GM12878 (cell line): ENCODE results near the gene SLC35D2. TPM values are rescaled to one million over a fixed set of nuclear protein-coding genes. Genes with fewer than 3 reads are reported as not detected.

Source experiments
- ATAC-seq: fragments of 200-7000 bp; cut with Tn5 transposase; 3 replicates; pipeline ENCODE4 v1.9.1; 2020; ENCODE audit warnings: mild to moderate bottlenecking, moderate library complexity
- BruUV-seq: library from RNA; stranded (reverse); fragments of 400-500 nt; replicated peaks from 2 replicates; lab custom pipeline; 2021; lab: Mats Ljungman, UMichigan
- CTCF ChIA-PET: fragments of 300-600 bp; sonication (Branson Sonifier 250); formaldehyde crosslinking; extraction: SDS; loops from one replicate; lab custom pipeline; 2021; ENCODE audit warnings: inconsistent platforms; lab: Yijun Ruan, JAX
- POLR2A ChIA-PET: fragments of 350-600 bp; formaldehyde crosslinking; extraction: SDS; loops from one replicate; lab custom pipeline; 2021; ENCODE audit warnings: inconsistent platforms; lab: Charles Lee
- RAD21 ChIA-PET: fragments of 300-600 bp; sonication (Branson Sonifier 250); formaldehyde crosslinking; loops from one replicate; lab custom pipeline; 2023; ENCODE audit warnings: antibody characterized with exemption; ENCODE audit not compliant: unreplicated experiment; lab: Charles Lee
- SMC1A ChIA-PET: fragments of 300-600 bp; sonication (Branson Sonifier 250); formaldehyde crosslinking; loops from one replicate; lab custom pipeline; 2023; ENCODE audit not compliant: unreplicated experiment, uncharacterized antibody; lab: Charles Lee
- DNase-seq: peaks from one replicate; pipeline ENCODE4 v3.0.0-alpha.2; 2011; ENCODE audit warnings: low read depth, low spot score
- FAIRE-seq: peaks from 3 replicates; lab custom pipeline; 2011; peaks lifted over from hg19 to GRCh38; lab: Jason Lieb, UNC
- H2AFZ ChIP-seq: 2 replicates; pipeline ENCODE4 v1.6.0; 2011; ENCODE audit warnings: low read depth, low read length, control low read depth; ENCODE audit not compliant: control insufficient read depth
- H3K27ac ChIP-seq: 2 replicates; pipeline ENCODE4 v1.5.1; 2011; ENCODE audit warnings: control low read depth; ENCODE audit not compliant: control insufficient read depth, insufficient read depth
- H3K27me3 ChIP-seq, 2 experiments: replicated peaks in 1 of 2; 2 replicates each; pipeline versions ENCODE4 v1.6.0 to v1.6.1; 2011; ENCODE audit warnings: low read length in 1 of 2; ENCODE audit not compliant: control insufficient read depth in 2 of 2, insufficient read depth in 2 of 2
- H3K36me3 ChIP-seq, 2 experiments: 2 replicates each; pipeline ENCODE4 v1.5.1; 2011; ENCODE audit warnings: low read length in 1 of 2; ENCODE audit not compliant: control insufficient read depth in 2 of 2, insufficient read depth in 2 of 2
- H3K4me1 ChIP-seq: 2 replicates; pipeline ENCODE4 v1.6.1; 2011; ENCODE audit warnings: mild to moderate bottlenecking, low read length, moderate library complexity, mixed read lengths; ENCODE audit not compliant: control insufficient read depth, insufficient read depth
- H3K4me2 ChIP-seq: 2 replicates; pipeline ENCODE4 v1.6.0; 2011; ENCODE audit warnings: control low read depth; ENCODE audit not compliant: control insufficient read depth, insufficient read depth
- H3K4me3 ChIP-seq: fragments of 200-600 bp; sonication (generic); 2 replicates; pipeline ENCODE4 v1.5.1; 2016
- H3K79me2 ChIP-seq: 2 replicates; pipeline ENCODE4 v1.6.0; 2011; ENCODE audit warnings: low read length; ENCODE audit not compliant: control insufficient read depth, insufficient read depth
- H3K9ac ChIP-seq: 2 replicates; pipeline ENCODE4 v1.8.0; 2011; ENCODE audit warnings: low read length, control low read depth, mixed read lengths; ENCODE audit not compliant: control insufficient read depth, insufficient read depth
- H3K9me3 ChIP-seq: replicated peaks from 3 replicates; pipeline ENCODE4 v1.5.1; 2011; ENCODE audit warnings: mild to moderate bottlenecking, low read length; ENCODE audit not compliant: control insufficient read depth, insufficient read depth
- H4K20me1 ChIP-seq: 2 replicates; pipeline ENCODE4 v1.6.0; 2011; ENCODE audit not compliant: control insufficient read depth, insufficient read depth
- LARP7 ChIP-seq: fragments of 450-650 bp; IDR thresholded peaks from 2 replicates; pipeline ENCODE4 v1.6.1; 2017; ENCODE audit warnings: mild to moderate bottlenecking
- MTA2 ChIP-seq: fragments of 450-650 bp; IDR thresholded peaks from 2 replicates; pipeline ENCODE4 v1.6.1; 2016; ENCODE audit warnings: low read depth, mild to moderate bottlenecking, moderate library complexity
- POU2F2 ChIP-seq: IDR thresholded peaks from 3 replicates; pipeline ENCODE4 v1.6.1; 2011; ENCODE audit warnings: low read depth, mild to moderate bottlenecking, low read length, borderline replicate concordance
- WGBS: methylation state at CpG from one replicate; pipeline ENCODE4 v1.1.6; 2016; ENCODE audit warnings: low lambda C conversion rate; ENCODE audit not compliant: insufficient replicate concordance, insufficient coverage; ENCODE audit errors: missing lambda C conversion rate; 5-methylcytosine and 5-hydroxymethylcytosine counted together
- in situ Hi-C: fragments of 300-500 bp; cut with MboI; formaldehyde crosslinking; loops from 9 replicates; pipeline ENCODE4 v1.14.3; 2018; ENCODE audit warnings: mixed read lengths
- intact Hi-C: fragments of 100-400 bp; cut with micrococcal nuclease; formaldehyde crosslinking; loops from one replicate; pipeline ENCODE4 v1.14.2; 2022; ENCODE audit not compliant: unreplicated experiment
- polyA plus RNA-seq, 11 experiments: library from polyadenylated mRNA; depleted of rRNA in 4 of 11; unstranded in 6 of 11; stranded (reverse) in 5 of 11; fragments of >200 nt; fragmentation: Nextera tagmentation in 4 of 11; fragmentation: Illumina TruSeq in 1 of 11; extraction: Ambion mirVana in 4 of 11; extraction: Trizol in 1 of 11; gene quantifications; 1 replicate in 1 of 11; 2 replicates in 10 of 11; pipeline versions ENCODE4 v1.2.1 to v1.2.3, GENCODE V29; 2011 to 2016; ENCODE audit warnings: inconsistent platforms in 2 of 11, missing spikeins in 2 of 11, low read depth in 1 of 11
- total RNA-seq, 4 experiments: library from RNA; depleted of rRNA in 3 of 4; stranded (reverse); fragments of >200 nt in 3 of 4; fragmentation: Illumina TruSeq in 1 of 4; extraction: Trizol in 1 of 4; gene quantifications; 2 replicates each; pipeline versions ENCODE4 v1.2.1 to v1.2.3, GENCODE V29; 2013 to 2021
- TF ChIP-seq, protein P1 (sequence below): IDR thresholded peaks from 2 replicates; pipeline ENCODE4 v1.6.1; 2011; ENCODE audit warnings: borderline replicate concordance, low read depth, mild to moderate bottlenecking, moderate library complexity, mixed read lengths, low read length; ENCODE audit not compliant: insufficient read depth; ENCODE audit errors: extremely low read length

SLC35D2 gene
- total and polyA plus RNA-seq, 10 of the 15 experiments (the other 5 are each of a cell fraction or from before 2014, with no cell fraction given) = 0.64 to 6.3 (median 3.5) TPM

DNA sequence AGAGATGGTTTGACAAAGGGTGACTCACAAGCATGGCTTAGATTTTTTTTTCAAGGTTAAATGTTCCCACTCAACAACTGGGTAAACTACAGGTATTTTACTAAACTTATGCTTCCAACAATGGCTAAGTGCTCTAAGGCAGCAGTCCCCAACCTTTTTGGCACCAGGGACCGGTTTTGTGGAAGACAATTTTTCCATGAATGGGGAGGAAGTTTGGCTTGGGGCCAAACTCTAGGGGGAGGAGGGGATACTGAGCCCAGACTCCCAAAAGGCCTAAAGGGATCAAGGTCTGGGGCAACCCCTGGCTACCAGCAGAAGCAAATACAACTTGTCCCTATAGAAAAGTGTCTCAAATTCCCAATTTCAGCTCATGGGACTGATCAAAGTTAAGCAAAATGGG is 49.6 kb downstream of the SLC35D2 start:
- no peaks in the 10 kb centered on the region for H3K36me3 ChIP-seq
- H3K4me2 ChIP-seq = no peak overlapping the region
- ATAC-seq (no peak), FAIRE-seq (no peak), DNase-seq (no peak)
- H3K27me3 ChIP-seq = no peaks in the 10 kb centered on the region
- BruUV-seq = no TSS peak
- in situ Hi-C loops = no loop called here
- H2AFZ ChIP-seq = no peak overlapping the region
- no peaks in the 10 kb centered on the region for H3K4me1 ChIP-seq
- TF ChIP-seq MTA2 (no peak), LARP7 (no peak), POU2F2 (no peak)
- WGBS = 90% methylated on average over 1 of the region's 1 CpG
- H3K9me3 ChIP-seq = no peaks in the 10 kb centered on the region
- intact Hi-C loops = no loop called here
- no peak overlapping the region for H3K27ac ChIP-seq
- POLR2A ChIA-PET = no interaction called here
- H3K4me3 ChIP-seq = no peak overlapping the region
- H4K20me1 ChIP-seq = no peaks in the 10 kb centered on the region
- RAD21 ChIA-PET = interaction anchor here (1.0 kb wide), 1 partner anchor 79 kb away, joined by 3 read pairs; no protein-coding TSS in a partner anchor
- CTCF ChIA-PET = no interaction called here
- no peak overlapping the region for H3K9ac ChIP-seq
- H3K79me2 ChIP-seq = no peaks in the 10 kb centered on the region
- SMC1A ChIA-PET = no interaction called here

DNA sequence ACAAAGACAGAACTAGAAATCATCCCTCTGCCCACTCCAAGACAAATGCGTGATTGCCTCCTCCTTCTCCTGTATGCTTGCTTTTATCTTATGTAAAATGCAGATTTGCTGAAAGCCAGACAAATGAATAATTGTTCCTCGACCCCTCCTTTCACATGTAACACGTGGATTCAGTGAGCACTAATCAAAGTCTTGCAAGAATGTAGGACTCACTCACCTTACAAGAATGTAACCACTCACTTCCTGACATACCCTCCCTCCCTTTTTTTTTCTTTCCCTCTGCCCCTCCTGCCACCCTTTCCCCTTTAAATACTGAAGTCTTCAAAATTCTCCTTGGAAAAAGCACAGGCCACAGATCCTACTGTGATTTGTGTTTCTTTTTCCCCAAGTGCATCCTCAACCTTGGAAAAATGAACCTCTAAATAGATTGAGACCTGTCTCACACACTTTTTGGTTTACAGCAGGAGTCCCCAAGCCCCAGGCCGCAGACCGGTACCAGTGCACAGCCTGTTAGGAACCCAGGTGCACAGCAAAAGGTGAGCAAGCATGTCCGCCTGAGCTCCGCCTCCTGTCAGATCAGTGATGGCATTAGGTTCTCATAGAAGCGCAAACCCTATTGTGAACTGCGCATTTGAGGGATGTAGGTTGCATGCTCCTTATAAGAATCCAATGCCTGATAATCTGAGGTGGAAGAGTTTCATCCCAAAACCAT is 52.1 kb downstream of the SLC35D2 start:
- H3K9me3 ChIP-seq = no peaks in the 10 kb centered on the region
- H3K4me2 ChIP-seq = no peak overlapping the region
- H3K27ac ChIP-seq = no peak overlapping the region
- no peak overlapping the region for H3K4me3 ChIP-seq
- FAIRE-seq (no peak), ATAC-seq (no peak)
- RAD21 ChIA-PET = no interaction called here
- H3K9ac ChIP-seq = no peak overlapping the region
- H3K27me3 ChIP-seq = no peaks in the 10 kb centered on the region
- CTCF ChIA-PET = interaction anchor here (0.6 to 0.9 kb wide), 2 partner anchors 82 to 305 kb away, joined by 3 to 5 read pairs; no protein-coding TSS in a partner anchor
- POLR2A ChIA-PET = no interaction called here
- 60% methylated on average over 9 of the region's 9 CpGs for WGBS
- no peaks in the 10 kb centered on the region for H3K79me2 ChIP-seq
- SMC1A ChIA-PET = no interaction called here
- no peaks in the 10 kb centered on the region for H4K20me1 ChIP-seq
- no peaks in the 10 kb centered on the region for H3K4me1 ChIP-seq
- no peaks in the 10 kb centered on the region for H3K36me3 ChIP-seq
- TF ChIP-seq, protein P1, sequence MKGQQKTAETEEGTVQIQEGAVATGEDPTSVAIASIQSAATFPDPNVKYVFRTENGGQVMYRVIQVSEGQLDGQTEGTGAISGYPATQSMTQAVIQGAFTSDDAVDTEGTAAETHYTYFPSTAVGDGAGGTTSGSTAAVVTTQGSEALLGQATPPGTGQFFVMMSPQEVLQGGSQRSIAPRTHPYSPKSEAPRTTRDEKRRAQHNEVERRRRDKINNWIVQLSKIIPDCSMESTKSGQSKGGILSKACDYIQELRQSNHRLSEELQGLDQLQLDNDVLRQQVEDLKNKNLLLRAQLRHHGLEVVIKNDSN = no peak
- TF ChIP-seq, all 136 proteins: peak for 0
- H2AFZ ChIP-seq = no peak overlapping the region
- DNase-seq = no peak
- intact Hi-C loops = no loop called here
- no TSS peak for BruUV-seq
- in situ Hi-C loops = no loop called here
